ENCODE results near the gene EXOC7. TPM values are rescaled to one million over a fixed set of nuclear protein-coding genes. Genes with fewer than 3 reads are reported as not detected.

EXOC7 gene
- polyA plus RNA-seq, 4 donors, result 151 to 179 (median 158) TPM

- DNase-seq (ENCODE audit: low read depth in 4 of 4, low spot score in 2 of 4), result no peak
Observed at GRCh38 chr17:76090517-76091129, 13.0 kb downstream of the EXOC7 start.

- no peak for DNase-seq (ENCODE audit: low read depth in 4 of 4, low spot score in 2 of 4)
Observed at GRCh38 chr17:76089680-76090516, 13.7 kb downstream of the EXOC7 start.

GRCh38 chr17:76088868-76089576 lies 14.6 kb downstream of the EXOC7 start:
- DNase-seq (ENCODE audit: low read depth in 4 of 4, low spot score in 2 of 4), result no peak

- no peak for DNase-seq (ENCODE audit: low read depth in 4 of 4, low spot score in 2 of 4)
Observed at GRCh38 chr17:76088041-76088867, 15.3 kb downstream of the EXOC7 start.

- DNase-seq (ENCODE audit: low read depth in 4 of 4, low spot score in 2 of 4), result no peak
Observed at GRCh38 chr17:76087531-76087930, 16.1 kb downstream of the EXOC7 start.

GRCh38 chr17:76086384-76086783 lies 17.2 kb downstream of the EXOC7 start:
- no peak for DNase-seq (ENCODE audit: low read depth in 4 of 4, low spot score in 2 of 4)

GRCh38 chr17:76085731-76086366 lies 17.7 kb downstream of the EXOC7 start:
- no peak for DNase-seq (ENCODE audit: low read depth in 4 of 4, low spot score in 2 of 4)

GRCh38 chr17:76085066-76085730 lies 18.4 kb downstream of the EXOC7 start:
- no peak for DNase-seq (ENCODE audit: low read depth in 4 of 4, low spot score in 2 of 4)

GRCh38 chr17:76083536-76084182 lies 19.9 kb downstream of the EXOC7 start:
- no peak for DNase-seq (ENCODE audit: low read depth in 4 of 4, low spot score in 2 of 4)

GRCh38 chr17:76082326-76083251 lies 21.0 kb downstream of the EXOC7 start:
- no peak for DNase-seq (ENCODE audit: low read depth in 4 of 4, low spot score in 2 of 4)

- DNase-seq (ENCODE audit: low read depth in 4 of 4, low spot score in 2 of 4), result no peak
Observed at GRCh38 chr17:76081295-76082210, 22.0 kb downstream of the EXOC7 start.

- DNase-seq (ENCODE audit: low read depth in 4 of 4, low spot score in 2 of 4), result no peak
Observed at GRCh38 chr17:76080768-76081287, 22.8 kb downstream of the EXOC7 start.

- DNase-seq (ENCODE audit: low read depth in 4 of 4, low spot score in 2 of 4), result no peak
Observed at GRCh38 chr17:76079956-76080767, 23.4 kb downstream of the EXOC7 start.

GRCh38 chr17:76079535-76079955 lies 24.0 kb downstream of the EXOC7 start:
- no peak for DNase-seq (ENCODE audit: low read depth in 4 of 4, low spot score in 2 of 4)

GRCh38 chr17:76078860-76079534 lies 24.6 kb downstream of the EXOC7 start, which contains the start of gene ZACN:
TSS of gene ZACN (plus strand) at chr17:76079182. CDS start at chr17:76079265, 83 bp downstream.
- DNase-seq (ENCODE audit: low read depth in 4 of 4, low spot score in 2 of 4), result no peak

All from left renal cortex interstitium (tissue), 4 donors.